Activated CD4-positive, alpha-beta T cell treated with anti-CD3 and anti-CD28 coated beads, Interleukin-2, amount 50 U/mL, for 48 hours (primary cell): ENCODE data around the gene MARK3.
A peak's percentile ranks its signal among the peaks of the same experiment; 100 is the strongest.
"Not testable (repeated sequence)": the region's sequence is repeated elsewhere in the genome, so short reads cannot be mapped to it uniquely, and the experiment has no call there.

Experiments used
- DNase-seq, 2 experiments: peaks; one replicate each; pipeline ENCODE4 v3.0.0-alpha.2; 2020

MARK3 gene

GRCh38 chr14:103495854-103496253 lies 110.6 kb downstream of the MARK3 start:
- no peak for DNase-seq

GRCh38 chr14:103496776-103497175 lies 111.6 kb downstream of the MARK3 start:
- DNase-seq = no peak

- no peak for DNase-seq
These were observed 114.5 kb downstream of the MARK3 start for GRCh38 chr14:103499709-103500108.

GRCh38 chr14:103500148-103500990 lies 115.2 kb downstream of the MARK3 start:
- peak; percentile 84 to 87 for DNase-seq

GRCh38 chr14:103501041-103501870 lies 116.0 kb downstream of the MARK3 start:
- DNase-seq = no peak

- no peak for DNase-seq
These were observed 116.9 kb downstream of the MARK3 start for GRCh38 chr14:103501921-103502669.

- no peak for DNase-seq
These were observed 117.7 kb downstream of the MARK3 start for GRCh38 chr14:103502877-103503276.

- no peak for DNase-seq
These were observed 118.1 kb downstream of the MARK3 start for GRCh38 chr14:103503296-103503695.

GRCh38 chr14:103504991-103505565 lies 119.9 kb downstream of the MARK3 start:
- DNase-seq = no peak

- DNase-seq = no peak
These were observed 122.5 kb downstream of the MARK3 start for GRCh38 chr14:103507751-103508150.

GRCh38 chr14:103508521-103509329 lies 123.5 kb downstream of the MARK3 start:
- DNase-seq = no peak

- DNase-seq = no peak
These were observed 124.9 kb downstream of the MARK3 start for GRCh38 chr14:103509864-103510723.

- DNase-seq = no peak
These were observed 125.8 kb downstream of the MARK3 start for GRCh38 chr14:103510724-103511693.

GRCh38 chr14:103512180-103512579 lies 127.0 kb downstream of the MARK3 start:
- DNase-seq = not testable (repeated sequence)

- DNase-seq = no peak
These were observed 127.7 kb downstream of the MARK3 start for GRCh38 chr14:103512701-103513611.

- DNase-seq = no peak
These were observed 129.6 kb downstream of the MARK3 start for GRCh38 chr14:103514596-103515421.

- no peak for DNase-seq
These were observed 131.4 kb downstream of the MARK3 start for GRCh38 chr14:103516426-103517173.
